IMR-90 (cell line): ENCODE measurements around the gene DENR.

Source experiments
- CHD1 ChIP-seq: IDR thresholded peaks from 2 replicates; pipeline ENCODE4 v1.6.1; 2012; ENCODE audit warnings: low read depth, low read length, improper control_type of control experiment
- CTCF ChIP-seq: conservative IDR thresholded peaks from 2 replicates; pipeline ENCODE4 v1.5.1; 2012; ENCODE audit warnings: mild to moderate bottlenecking, low read depth, low read length, improper control_type of control experiment
- ELK1 ChIP-seq: fragments of 150-350 bp; IDR thresholded peaks from 2 replicates; pipeline ENCODE4 v1.6.1; 2016; ENCODE audit warnings: low read depth, mild to moderate bottlenecking, low read length, moderate library complexity, borderline replicate concordance
- MXI1 ChIP-seq: IDR thresholded peaks from 2 replicates; pipeline ENCODE4 v1.6.1; 2012; ENCODE audit warnings: low read depth, mild to moderate bottlenecking, low read length, moderate library complexity, borderline replicate concordance
- POLR2A ChIP-seq: IDR thresholded peaks from 2 replicates; pipeline ENCODE4 v1.6.1; 2012; ENCODE audit warnings: mild to moderate bottlenecking, low read depth, low read length

GRCh38 chr12:122726080-122726558 lies 26.5 kb upstream of the DENR start:
- TF ChIP-seq CHD1 (no peak), ELK1 (no peak), CTCF (no peak), MXI1 (no peak), POLR2A (no peak)
